IPS DF 4.7 (cell line): Measurements from ENCODE around the gene RIMBP2.

Experiments
- DNase-seq: peaks from one replicate; pipeline ENCODE4 v3.0.0-alpha.2; 2013; ENCODE audit warnings: low spot score; ENCODE audit errors: extremely low read depth

Gene RIMBP2

GRCh38 chr12:130465046-130465445, 251.1 kb downstream of the RIMBP2 start:
- no peak for DNase-seq

- no peak for DNase-seq
Observed at GRCh38 chr12:130463818-130464670, 252.1 kb downstream of the RIMBP2 start.

GRCh38 chr12:130463275-130463658, 252.8 kb downstream of the RIMBP2 start:
- DNase-seq: no peak

DNA sequence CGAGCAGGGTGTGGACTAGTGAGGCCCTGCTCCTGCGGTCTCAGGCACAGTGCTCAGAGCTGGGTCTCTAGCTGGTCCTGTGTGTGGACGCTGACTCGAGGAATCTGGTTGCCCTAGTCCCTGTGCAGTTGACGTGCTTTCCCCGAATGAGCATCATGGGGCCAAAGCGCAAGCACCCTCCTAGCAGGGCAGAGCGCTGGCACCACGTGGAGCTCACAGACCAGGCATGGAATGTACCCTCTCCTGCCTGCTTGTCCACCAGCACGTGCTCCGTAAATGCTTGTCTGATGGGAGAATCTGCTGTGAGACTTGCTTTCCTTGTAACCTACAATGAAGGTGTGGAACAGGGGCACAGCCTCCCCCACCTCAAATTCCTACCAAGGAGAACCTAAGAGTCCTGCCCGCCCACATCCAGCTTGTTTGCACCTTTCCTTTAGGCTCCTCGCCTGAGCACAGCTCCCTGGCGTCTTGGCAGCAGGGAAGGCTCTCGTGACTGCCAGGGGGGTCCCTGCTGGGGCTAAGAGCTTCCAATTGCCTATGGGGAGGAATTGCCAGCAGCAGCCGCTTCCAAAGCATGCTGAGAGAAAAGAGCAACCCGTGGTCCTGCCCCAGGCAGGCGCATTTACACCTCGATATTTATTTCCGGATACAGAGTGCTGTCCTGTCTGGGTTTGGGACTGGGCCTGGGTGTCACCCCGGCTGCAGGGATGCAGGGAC, 253.4 kb downstream of the RIMBP2 start:
- DNase-seq: no peak

DNA sequence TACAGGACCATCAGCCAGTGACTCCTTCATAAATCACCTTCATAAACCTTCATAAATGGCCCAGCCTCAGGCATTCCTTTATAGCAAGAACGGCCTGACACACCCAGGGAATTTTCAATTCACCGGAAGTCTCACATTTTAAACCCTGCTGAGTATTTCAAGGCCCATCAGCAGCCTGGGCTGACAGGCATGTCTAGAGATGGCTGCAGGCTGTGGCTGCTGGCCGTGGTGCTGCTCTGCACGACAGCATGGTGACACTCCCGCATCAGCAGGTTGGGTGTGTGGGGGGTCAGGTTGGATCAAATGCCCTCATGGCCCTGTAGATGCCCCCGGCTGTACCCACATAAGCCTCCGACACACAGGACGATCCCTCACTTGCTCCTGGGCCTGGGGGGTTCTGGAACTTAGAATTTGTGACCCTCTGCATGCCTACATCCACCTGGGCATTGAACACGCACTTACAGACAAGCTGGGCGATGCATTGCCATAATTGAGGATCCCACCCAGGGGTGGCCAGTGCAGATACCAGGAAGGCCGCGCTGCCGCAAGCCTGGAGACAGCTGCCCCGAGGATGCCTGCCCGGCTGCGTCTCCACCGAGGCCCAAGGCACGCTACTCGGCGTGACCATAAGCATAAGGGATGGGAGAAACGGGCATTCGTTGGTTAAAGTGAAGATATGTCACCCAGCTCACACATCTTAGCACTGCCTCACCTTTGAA, 254.1 kb downstream of the RIMBP2 start:
- no peak for DNase-seq

- no peak for DNase-seq
Observed at GRCh38 chr12:130461447-130461815, 254.7 kb downstream of the RIMBP2 start.

- no peak for DNase-seq
Observed at GRCh38 chr12:130460611-130461446, 255.3 kb downstream of the RIMBP2 start.

- no peak for DNase-seq
Observed at GRCh38 chr12:130459916-130460315, 256.2 kb downstream of the RIMBP2 start.

DNA sequence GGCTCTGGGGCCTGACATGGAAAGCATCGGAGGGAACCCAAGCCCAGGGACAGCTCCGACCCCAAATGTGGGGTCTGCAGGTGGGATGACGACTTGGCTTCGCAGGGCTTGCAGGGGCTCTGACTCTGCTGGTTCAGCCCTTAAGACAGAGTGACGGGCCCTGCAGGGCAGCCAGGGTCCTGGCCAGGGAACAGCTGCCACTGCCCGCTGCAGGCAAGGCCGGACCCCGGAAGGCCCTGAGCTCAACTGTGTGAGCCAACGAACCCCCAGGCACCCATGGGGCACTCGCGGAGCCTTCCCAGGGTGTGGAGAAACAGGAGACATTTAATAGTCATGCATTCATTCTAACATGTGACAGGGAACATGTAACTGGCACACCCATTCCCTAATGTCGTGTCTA, 257.8 kb downstream of the RIMBP2 start:
- no peak for DNase-seq

DNA sequence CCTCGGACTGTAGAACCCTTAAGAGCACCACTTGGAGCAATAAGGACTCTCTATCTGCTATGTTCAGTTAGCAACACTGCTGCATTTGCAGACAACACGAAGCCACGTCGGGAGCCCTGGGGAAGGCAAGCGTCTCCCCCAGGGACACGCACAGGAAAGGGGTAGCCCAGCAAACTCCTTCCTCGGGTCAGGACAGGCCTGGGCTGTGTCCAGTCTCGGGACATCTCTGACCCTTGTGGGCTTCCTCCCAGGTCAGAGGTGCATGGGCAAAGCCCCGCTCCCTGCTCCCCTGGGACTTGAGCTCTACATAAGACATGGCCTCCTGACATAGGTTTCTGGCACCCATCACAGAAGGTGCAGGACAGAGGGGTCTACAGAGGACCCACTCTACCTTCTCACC, 258.9 kb downstream of the RIMBP2 start:
- no peak for DNase-seq

GRCh38 chr12:130456375-130457199, 259.5 kb downstream of the RIMBP2 start:
- DNase-seq: no peak

- no peak for DNase-seq
Observed at GRCh38 chr12:130455161-130455560, 260.9 kb downstream of the RIMBP2 start.

- DNase-seq: no peak
Observed at GRCh38 chr12:130454296-130454695, 261.8 kb downstream of the RIMBP2 start.

GRCh38 chr12:130452546-130452945, 263.6 kb downstream of the RIMBP2 start:
- no peak for DNase-seq

DNA sequence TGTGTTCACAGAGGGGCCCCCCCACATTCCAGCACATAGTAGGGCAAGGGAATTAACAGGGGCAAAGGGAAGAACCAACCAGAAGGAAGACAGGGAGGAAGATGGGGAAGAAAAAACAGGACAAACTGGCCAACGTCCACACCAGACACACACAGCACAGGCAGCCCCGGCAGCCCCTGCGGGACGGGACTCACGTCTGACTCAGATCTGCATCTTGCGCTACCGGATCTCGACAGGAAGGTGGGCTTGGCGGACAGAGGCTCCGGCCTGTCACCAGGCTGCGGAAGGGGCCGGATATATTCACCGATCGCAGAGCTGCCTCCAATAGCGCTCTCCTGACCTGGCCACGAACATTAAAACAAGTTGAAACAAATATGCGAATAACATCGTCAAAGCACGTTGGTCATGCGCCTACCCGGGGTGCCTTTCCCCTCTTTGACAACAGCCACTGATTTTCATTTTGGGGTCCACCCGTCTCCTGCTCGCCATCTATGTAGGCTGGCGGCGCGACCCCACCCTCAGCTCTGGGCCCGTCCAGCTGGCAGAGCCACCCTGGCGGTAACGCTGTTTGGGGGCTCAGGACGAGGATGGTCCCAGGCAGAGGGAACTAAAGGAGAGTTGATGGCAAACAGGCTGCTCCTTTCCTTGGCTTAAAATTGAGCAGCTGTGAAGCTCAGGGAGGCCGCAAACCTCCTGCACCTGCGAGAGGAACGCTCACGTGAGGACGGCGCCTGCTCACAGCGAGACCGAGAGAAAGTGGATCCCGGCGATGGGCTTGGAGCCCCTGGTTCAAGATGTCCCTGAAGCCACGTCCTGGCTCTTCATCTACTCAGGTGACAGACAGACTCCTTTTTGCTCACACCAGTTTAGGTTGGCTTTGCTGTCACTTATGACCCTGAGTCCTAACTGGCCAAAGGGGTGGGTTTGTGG, 264.8 kb downstream of the RIMBP2 start:
- no peak for DNase-seq

- DNase-seq: no peak
Observed at GRCh38 chr12:130449291-130449690, 266.8 kb downstream of the RIMBP2 start.

DNA sequence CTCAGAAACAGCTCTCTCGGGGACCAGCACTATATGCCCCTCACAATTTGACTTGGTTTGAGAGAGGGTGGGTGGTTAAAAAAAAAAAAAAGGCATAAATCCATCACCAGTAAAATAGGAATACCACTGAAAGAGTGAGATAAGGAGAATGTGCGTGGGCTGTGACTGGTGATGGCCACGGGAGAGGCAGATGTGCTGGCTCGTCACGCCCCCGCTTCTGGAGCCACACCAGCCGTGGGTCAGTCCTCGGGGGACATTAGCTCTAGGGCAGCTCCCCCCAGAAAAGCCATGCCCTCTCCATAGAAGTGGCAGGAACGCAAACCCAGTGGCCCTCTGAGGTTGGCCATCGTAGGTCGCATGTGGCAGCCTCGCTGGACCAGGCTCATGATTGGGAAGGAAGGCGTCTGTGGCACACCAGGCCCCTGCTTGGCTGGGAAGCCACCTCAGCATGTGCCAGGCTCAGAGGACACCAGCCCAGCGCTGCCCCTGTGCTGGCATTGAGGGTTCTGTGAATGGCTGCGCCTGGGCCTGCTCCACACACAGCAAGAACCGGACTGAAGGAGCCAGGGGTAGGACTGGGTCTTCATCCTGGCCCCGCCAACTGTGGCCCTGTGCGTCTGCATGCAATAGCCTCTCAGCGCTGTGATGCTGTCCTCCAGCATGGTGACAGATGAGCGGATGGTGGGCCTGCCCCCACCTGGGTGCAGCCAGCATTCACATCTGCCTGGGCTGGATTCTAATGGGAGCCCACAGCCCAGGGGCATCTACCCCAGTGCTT, 267.9 kb downstream of the RIMBP2 start:
- DNase-seq: no peak

- DNase-seq: no peak
Observed at GRCh38 chr12:130447655-130447965, 268.5 kb downstream of the RIMBP2 start.
